Retinal pigment epithelial cell (primary cell): ENCODE results near the gene KIF16B.
"Not testable (repeated sequence)": the region's sequence is repeated elsewhere in the genome, so short reads cannot be mapped to it uniquely, and the experiment has no call there.

Source experiments
- DNase-seq: peaks from one replicate; pipeline ENCODE4 v3.0.0-alpha.2; 2010; ENCODE audit warnings: low read depth
- H3K4me3 ChIP-seq: 2 replicates; pipeline ENCODE4 v1.5.1; 2011; ENCODE audit warnings: mild to moderate bottlenecking, low read length, control low read depth, moderate library complexity
- TF ChIP-seq, protein P1 (sequence below): conservative IDR thresholded peaks from 2 replicates; pipeline ENCODE4 v1.5.1; 2011; ENCODE audit warnings: low read depth, low read length, control low read depth, inconsistent platforms

The KIF16B gene

DNA sequence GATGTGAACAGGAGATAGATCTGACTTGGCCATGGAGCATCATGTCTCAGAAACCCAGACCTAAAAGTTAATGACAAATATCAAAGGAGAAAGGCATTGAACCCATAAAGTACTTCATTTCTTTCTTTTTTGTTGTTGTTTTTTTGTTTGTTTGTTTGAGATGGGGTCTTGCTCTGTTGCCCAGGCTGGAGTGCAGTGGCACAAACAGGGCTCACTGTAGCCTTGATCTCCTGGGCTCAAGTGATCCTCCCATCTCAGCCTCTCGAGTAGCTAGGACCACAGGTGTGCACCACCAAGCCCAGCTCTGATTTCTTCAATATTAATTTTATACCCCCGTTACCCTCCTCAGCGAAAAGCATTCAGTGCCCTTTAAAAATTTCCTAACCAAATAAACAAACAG is 45.8 kb downstream of the KIF16B start:
- no peak overlapping the region for H3K4me3 ChIP-seq
- DNase-seq: no peak
- TF ChIP-seq, protein P1, sequence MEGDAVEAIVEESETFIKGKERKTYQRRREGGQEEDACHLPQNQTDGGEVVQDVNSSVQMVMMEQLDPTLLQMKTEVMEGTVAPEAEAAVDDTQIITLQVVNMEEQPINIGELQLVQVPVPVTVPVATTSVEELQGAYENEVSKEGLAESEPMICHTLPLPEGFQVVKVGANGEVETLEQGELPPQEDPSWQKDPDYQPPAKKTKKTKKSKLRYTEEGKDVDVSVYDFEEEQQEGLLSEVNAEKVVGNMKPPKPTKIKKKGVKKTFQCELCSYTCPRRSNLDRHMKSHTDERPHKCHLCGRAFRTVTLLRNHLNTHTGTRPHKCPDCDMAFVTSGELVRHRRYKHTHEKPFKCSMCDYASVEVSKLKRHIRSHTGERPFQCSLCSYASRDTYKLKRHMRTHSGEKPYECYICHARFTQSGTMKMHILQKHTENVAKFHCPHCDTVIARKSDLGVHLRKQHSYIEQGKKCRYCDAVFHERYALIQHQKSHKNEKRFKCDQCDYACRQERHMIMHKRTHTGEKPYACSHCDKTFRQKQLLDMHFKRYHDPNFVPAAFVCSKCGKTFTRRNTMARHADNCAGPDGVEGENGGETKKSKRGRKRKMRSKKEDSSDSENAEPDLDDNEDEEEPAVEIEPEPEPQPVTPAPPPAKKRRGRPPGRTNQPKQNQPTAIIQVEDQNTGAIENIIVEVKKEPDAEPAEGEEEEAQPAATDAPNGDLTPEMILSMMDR: no peak

DNA sequence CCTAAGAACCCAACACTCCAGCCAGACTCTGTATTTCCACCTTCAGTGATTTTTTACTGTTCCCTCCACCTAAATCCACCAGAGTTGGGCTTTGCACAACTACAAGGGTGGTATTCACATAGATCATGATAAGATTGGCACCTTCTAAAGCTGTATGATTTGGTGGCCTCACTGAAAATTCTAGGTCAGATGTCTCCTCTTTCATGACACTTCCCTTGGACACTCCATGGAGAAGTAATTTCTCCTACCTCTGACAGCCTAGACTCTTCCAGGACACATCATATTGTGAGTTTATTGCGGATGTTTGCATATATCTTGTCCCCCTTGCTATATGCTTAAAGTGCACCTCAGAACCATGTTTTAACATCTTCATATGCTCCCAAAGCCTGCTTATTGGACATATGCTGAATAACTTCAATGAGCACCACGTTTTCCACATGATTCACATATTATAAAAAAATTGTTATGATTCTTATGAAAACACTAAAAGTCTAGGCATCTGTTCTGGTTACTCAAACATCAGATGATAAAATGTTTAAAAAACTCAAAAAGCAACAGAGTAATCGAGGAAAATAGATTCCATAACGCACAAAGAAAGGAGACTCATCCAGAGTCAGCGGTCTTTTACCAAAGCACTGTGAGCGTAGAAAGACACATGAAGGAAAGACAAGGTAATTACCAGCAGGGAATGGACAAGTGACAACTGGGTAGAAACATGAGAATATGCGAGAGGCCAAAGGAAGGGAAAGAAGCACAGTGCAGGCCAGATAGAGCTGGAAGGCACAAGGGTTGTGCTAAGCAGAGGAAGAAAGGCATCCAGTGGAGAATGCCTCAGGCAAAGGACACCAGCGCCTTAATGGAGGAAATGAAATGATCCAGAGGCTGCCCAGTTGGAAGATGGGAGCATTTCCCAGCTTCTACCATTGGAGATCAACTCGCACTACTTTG is 46.5 kb downstream of the KIF16B start:
- no peak for DNase-seq
- H3K4me3 ChIP-seq: no peak overlapping the region
- TF ChIP-seq, protein P1: no peak

DNA sequence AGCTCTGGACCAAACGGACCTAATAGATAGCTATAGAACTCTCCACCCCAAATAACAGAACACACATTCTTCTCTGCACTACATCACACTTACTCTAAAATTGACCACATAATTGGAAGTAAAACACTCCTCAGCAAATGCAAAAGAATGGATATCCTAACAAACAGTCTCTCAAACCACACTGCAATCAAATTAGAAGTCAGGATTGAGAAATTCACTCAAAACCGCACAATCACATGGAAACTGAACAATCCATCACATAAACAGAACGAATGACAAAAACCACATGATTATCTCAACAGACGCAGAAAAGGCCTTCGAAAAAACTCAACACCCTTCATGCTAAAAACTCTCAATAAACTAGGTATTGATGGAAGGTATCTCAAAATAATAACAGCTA is 50.6 kb downstream of the KIF16B start:
- DNase-seq, H3K4me3 ChIP-seq: not testable (repeated sequence)

DNA sequence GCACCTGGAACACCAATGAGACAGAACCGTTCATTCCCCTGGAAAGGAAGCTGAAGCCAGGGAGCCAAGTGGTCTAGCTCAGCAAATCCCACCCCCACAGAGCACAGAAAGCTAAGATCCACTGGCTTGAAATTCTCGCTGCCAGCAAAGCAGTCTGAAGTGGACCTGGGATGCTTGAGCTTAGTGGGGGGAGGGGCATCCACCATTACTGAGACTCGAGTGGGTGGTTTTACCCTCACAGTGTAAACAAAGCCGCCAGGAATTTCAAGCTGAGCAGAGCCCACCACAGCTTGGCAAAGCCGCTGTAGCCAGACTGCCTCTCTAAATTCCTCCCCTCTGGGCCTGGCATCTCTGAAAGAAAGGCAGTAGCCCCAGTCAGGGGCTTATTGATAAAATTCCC is 53.1 kb downstream of the KIF16B start:
- H3K4me3 ChIP-seq: no peak overlapping the region
- no peak for DNase-seq
- TF ChIP-seq, protein P1: no peak

DNA sequence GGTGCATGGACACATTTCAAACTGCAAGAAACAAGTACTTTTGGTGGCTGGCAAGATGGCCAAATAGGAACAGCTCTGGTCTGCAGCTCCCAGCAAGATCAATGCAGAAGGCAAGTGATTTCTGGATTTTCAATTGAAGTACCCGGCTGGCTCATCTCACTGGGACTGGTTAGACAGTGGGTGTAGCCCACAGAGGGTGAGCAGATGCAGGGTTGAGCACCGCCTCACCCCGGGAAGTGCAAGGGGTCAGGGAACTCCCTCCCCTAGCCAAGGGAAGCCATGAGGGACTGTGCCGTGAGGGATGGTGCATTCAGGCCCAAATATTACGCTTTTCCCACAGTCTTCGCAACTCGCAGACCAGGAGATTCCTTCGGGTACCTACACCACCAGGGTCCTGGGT is 53.6 kb downstream of the KIF16B start:
- H3K4me3 ChIP-seq, DNase-seq: not testable (repeated sequence)

- no peak for DNase-seq
- TF ChIP-seq, protein P1: no peak
These were observed 54.5 kb downstream of the KIF16B start for GRCh38 chr20:16518784-16519084.

DNA sequence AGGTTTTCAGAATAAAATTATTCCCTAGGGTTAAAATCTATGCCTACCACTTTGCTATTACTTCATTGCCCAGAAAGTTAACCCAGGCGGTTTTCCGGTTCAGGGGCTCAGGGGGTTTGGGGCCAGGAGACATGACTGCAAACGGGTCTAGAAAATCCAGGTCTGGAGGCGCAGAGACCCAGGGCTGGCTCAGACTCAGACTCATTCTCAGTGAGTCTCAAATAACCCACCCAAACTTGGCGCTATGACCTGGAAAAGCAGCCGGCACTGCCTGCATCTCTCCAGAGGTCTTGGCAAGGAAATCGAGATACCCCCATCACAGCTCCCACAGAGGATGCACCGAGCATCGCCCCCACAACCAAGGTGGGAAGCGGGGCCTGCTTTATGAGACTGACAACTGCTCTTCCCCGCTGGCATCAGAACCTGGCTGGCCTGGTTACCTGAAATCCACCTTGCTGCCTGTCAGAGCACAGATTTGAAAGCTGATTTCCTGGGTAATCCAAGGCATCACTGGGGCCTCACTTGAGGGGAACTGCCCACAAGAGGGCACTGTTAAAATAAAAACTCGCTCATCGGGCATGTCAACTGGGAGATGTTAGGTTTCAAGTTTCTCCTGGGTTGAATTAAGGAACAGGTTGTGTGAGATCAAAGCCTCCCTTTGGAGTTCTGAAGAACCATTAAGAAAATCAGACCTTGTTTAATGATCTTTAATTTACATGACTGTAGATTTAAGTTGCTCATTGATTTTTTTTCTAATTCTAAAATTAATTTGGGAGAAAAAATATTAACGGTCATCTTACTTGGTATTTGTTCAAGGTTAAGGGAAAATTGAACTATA is 55.1 kb downstream of the KIF16B start:
- no peak overlapping the region for H3K4me3 ChIP-seq
- TF ChIP-seq, protein P1: peak; percentile 75
- DNase-seq: no peak

More at GRCh38 chr20:16518784-16519084, 54.5 kb downstream of the KIF16B start:
- H3K4me3 ChIP-seq: no peak overlapping the region

DNA sequence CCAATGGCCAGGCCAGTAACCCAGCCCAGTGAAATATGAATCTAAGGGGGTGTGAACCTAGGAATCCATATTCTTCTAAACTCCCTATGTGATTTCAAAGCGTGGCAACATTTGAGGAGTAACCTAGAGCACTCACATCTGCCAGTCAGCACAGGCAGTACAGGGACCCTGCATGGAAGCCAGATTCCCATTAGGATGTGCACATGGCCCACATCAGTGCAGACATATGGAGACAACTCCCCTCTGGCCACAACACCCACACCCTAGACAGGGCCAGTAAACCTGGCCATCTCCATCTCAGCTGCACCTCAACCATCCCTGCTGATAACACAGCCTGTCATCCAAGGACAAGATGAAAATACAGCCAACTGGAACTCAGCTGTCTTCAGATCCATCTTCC is 56.5 kb downstream of the KIF16B start:
- no peak overlapping the region for H3K4me3 ChIP-seq
- TF ChIP-seq, protein P1: no peak
- no peak for DNase-seq
